IMR-90 (cell line): ENCODE results near the gene PDK3. TPM values are rescaled to one million over a fixed set of nuclear protein-coding genes. Genes with fewer than 3 reads are reported as not detected.

ENCODE experiments used
- ATAC-seq: fragments of 200-7000 bp; cut with Tn5 transposase; 2 replicates; pipeline ENCODE4 v1.9.1; 2020; ENCODE audit warnings: low read depth, mild to moderate bottlenecking, moderate library complexity
- BruUV-seq: library from RNA; stranded (reverse); fragments of 400-500 nt; replicated peaks from 2 replicates; lab custom pipeline; 2021; lab: Mats Ljungman, UMichigan
- CTCF ChIA-PET: fragments of 300-600 bp; formaldehyde crosslinking; extraction: SDS; loops from one replicate; lab custom pipeline; 2021; ENCODE audit warnings: antibody characterized with exemption; lab: Yijun Ruan, JAX
- POLR2A ChIA-PET: fragments of 300-600 bp; sonication (Branson Sonifier 250); formaldehyde crosslinking; loops from one replicate; lab custom pipeline; 2022; ENCODE audit warnings: antibody characterized with exemption; ENCODE audit not compliant: unreplicated experiment; lab: Charles Lee
- DNase-seq: peaks from one replicate; pipeline ENCODE4 v3.0.0; 2013
- H2AFZ ChIP-seq: replicated peaks from 2 replicates; pipeline ENCODE3; 2013; ENCODE audit warnings: low read length, mild to moderate bottlenecking; ENCODE audit not compliant: poor library complexity
- H2AK5ac ChIP-seq: 2 replicates; pipeline ENCODE4 v1.6.1; 2013; ENCODE audit warnings: low read depth, low read length, inconsistent platforms
- H2AK9ac ChIP-seq: replicated peaks from 2 replicates; pipeline ENCODE3; 2013; ENCODE audit warnings: mild to moderate bottlenecking, low read depth, low read length, moderate library complexity; ENCODE audit not compliant: poor library complexity
- H2BK120ac ChIP-seq: 2 replicates; pipeline ENCODE4 v1.6.1; 2013; ENCODE audit warnings: low read depth, low read length, inconsistent platforms
- H2BK15ac ChIP-seq: 3 replicates; pipeline ENCODE4 v1.6.1; 2013; ENCODE audit warnings: low read depth, low read length, inconsistent platforms
- H2BK20ac ChIP-seq: 2 replicates; pipeline ENCODE4 v1.6.1; 2013; ENCODE audit warnings: low read depth, mild to moderate bottlenecking, inconsistent platforms, low read length, moderate library complexity
- H2BK5ac ChIP-seq: 2 replicates; pipeline ENCODE4 v1.6.1; 2013; ENCODE audit warnings: mild to moderate bottlenecking, low read depth, low read length, inconsistent platforms; ENCODE audit not compliant: poor library complexity, severe bottlenecking
- H3K14ac ChIP-seq: replicated peaks from 2 replicates; pipeline ENCODE4 v1.6.1; 2013; ENCODE audit warnings: low read depth, low read length, inconsistent platforms
- H3K18ac ChIP-seq: 2 replicates; pipeline ENCODE4 v1.6.1; 2013; ENCODE audit warnings: low read depth, low read length, control low read depth
- H3K23ac ChIP-seq: 2 replicates; pipeline ENCODE4 v1.6.1; 2013; ENCODE audit warnings: low read depth, low read length, inconsistent platforms
- H3K27ac ChIP-seq: 2 replicates; pipeline ENCODE4 v1.5.1; 2013; ENCODE audit warnings: mild to moderate bottlenecking, control low read depth, low read length; ENCODE audit not compliant: insufficient read depth
- H3K27me3 ChIP-seq: 2 replicates; pipeline ENCODE4 v1.6.1; 2013; ENCODE audit warnings: low read length; ENCODE audit not compliant: control insufficient read depth, insufficient read depth
- H3K36me3 ChIP-seq: 2 replicates; pipeline ENCODE4 v1.6.1; 2013; ENCODE audit warnings: low read length, mixed read lengths; ENCODE audit not compliant: control insufficient read depth, insufficient read depth
- H3K4ac ChIP-seq: 2 replicates; pipeline ENCODE4 v1.6.1; 2013; ENCODE audit warnings: low read depth, low read length, inconsistent platforms
- H3K4me1 ChIP-seq: 2 replicates; pipeline ENCODE4 v1.6.1; 2013; ENCODE audit warnings: low read length, mixed read lengths; ENCODE audit not compliant: control insufficient read depth, insufficient read depth
- H3K4me2 ChIP-seq: 2 replicates; pipeline ENCODE4 v1.6.1; 2013; ENCODE audit warnings: low read depth, mild to moderate bottlenecking, control low read depth, low read length, moderate library complexity
- H3K4me3 ChIP-seq: 2 replicates; pipeline ENCODE4 v1.5.1; 2013; ENCODE audit warnings: low read depth, mild to moderate bottlenecking, control low read depth, low read length, moderate library complexity; ENCODE audit not compliant: insufficient read depth
- H3K56ac ChIP-seq: 2 replicates; pipeline ENCODE4 v1.6.1; 2013; ENCODE audit warnings: low read length, inconsistent platforms; ENCODE audit not compliant: insufficient read depth; ENCODE audit errors: extremely low read depth
- H3K79me1 ChIP-seq, 2 experiments: 2 replicates each; pipeline ENCODE4 v1.6.1; 2013; ENCODE audit warnings: low read length in 2 of 2, inconsistent platforms in 1 of 2, low read depth in 1 of 2
- H3K9ac ChIP-seq: 2 replicates; pipeline ENCODE4 v1.6.1; 2013; ENCODE audit warnings: low read depth, low read length, control low read depth
- H3K9me1 ChIP-seq: 2 replicates; pipeline ENCODE4 v1.6.1; 2013; ENCODE audit warnings: low read length, inconsistent platforms; ENCODE audit not compliant: insufficient read depth
- H3K9me3 ChIP-seq: 2 replicates; pipeline ENCODE4 v1.6.1; 2013; ENCODE audit warnings: low read length; ENCODE audit not compliant: control insufficient read depth, insufficient read depth
- H4K20me1 ChIP-seq: 2 replicates; pipeline ENCODE4 v1.6.1; 2013; ENCODE audit warnings: low read length, inconsistent platforms; ENCODE audit not compliant: insufficient read depth
- H4K5ac ChIP-seq: 2 replicates; pipeline ENCODE4 v1.6.1; 2013; ENCODE audit warnings: mild to moderate bottlenecking, low read depth, low read length, control low read depth
- H4K8ac ChIP-seq, 2 experiments: 2 replicates each; pipeline ENCODE4 v1.6.1; 2013; ENCODE audit warnings: low read depth in 2 of 2, low read length in 2 of 2, control low read depth in 1 of 2, inconsistent platforms in 1 of 2
- H4K91ac ChIP-seq: 2 replicates; pipeline ENCODE4 v1.6.1; 2013; ENCODE audit warnings: low read depth, low read length, inconsistent platforms; ENCODE audit not compliant: insufficient read depth
- CEBPB ChIP-seq: IDR thresholded peaks from 2 replicates; pipeline ENCODE4 v1.6.1; 2012; ENCODE audit warnings: low read depth, low read length, improper control_type of control experiment
- MAFK ChIP-seq: IDR thresholded peaks from 2 replicates; pipeline ENCODE4 v1.6.1; 2012; ENCODE audit warnings: low read depth, low read length, improper control_type of control experiment
- POLR2A ChIP-seq: IDR thresholded peaks from 2 replicates; pipeline ENCODE4 v1.6.1; 2012; ENCODE audit warnings: mild to moderate bottlenecking, low read depth, low read length
- RAD21 ChIP-seq: IDR thresholded peaks from 2 replicates; pipeline ENCODE4 v1.6.1; 2012; ENCODE audit warnings: low read length, improper control_type of control experiment
- WGBS, 2 experiments: methylation state at CpG; one replicate each; pipeline versions ENCODE4 v1.1.5 to v1.1.7; 2013; ENCODE audit warnings: missing lambda C conversion rate in 2 of 2; ENCODE audit not compliant: insufficient read length in 1 of 2; ENCODE audit errors: extremely low coverage in 2 of 2; 5-methylcytosine and 5-hydroxymethylcytosine counted together
- dilution Hi-C: fragments of 300-500 bp; cut with HindIII; formaldehyde crosslinking; loops from one replicate; pipeline ENCODE4 v1.14.3; 2018; ENCODE audit warnings: low sequenced_read_pairs; ENCODE audit not compliant: unreplicated experiment
- in situ Hi-C: fragments of 300-500 bp; cut with MboI; formaldehyde crosslinking; loops from 3 replicates; pipeline ENCODE4 v1.14.3; 2019; ENCODE audit warnings: low sequenced_read_pairs, inconsistent platforms, mixed read lengths
- intact Hi-C: fragments of 100-400 bp; cut with micrococcal nuclease; formaldehyde crosslinking; loops from 2 replicates; pipeline ENCODE4 v1.10.0; 2022
- polyA plus RNA-seq, 3 experiments: library from polyadenylated mRNA; depleted of rRNA; stranded (reverse); fragments of >200 nt; gene quantifications; 2 replicates each; pipeline ENCODE4 v1.2.3, GENCODE V29; 2012; ENCODE audit warnings: low replicate concordance in 1 of 3
- total RNA-seq: library from RNA; depleted of rRNA; stranded (reverse); fragments of >200 nt; gene quantifications from 2 replicates; pipeline ENCODE4 v1.2.3, GENCODE V29; 2012
- TF ChIP-seq, protein P1 (sequence below): fragments of 150-350 bp; IDR thresholded peaks from 2 replicates; pipeline ENCODE4 v1.6.1; 2017; ENCODE audit warnings: mild to moderate bottlenecking, antibody characterized with exemption, low read length, low read depth
- TF ChIP-seq, protein P2 (sequence below): conservative IDR thresholded peaks from 2 replicates; pipeline ENCODE4 v1.5.1; 2012; ENCODE audit warnings: mild to moderate bottlenecking, low read depth, low read length, improper control_type of control experiment

Gene PDK3
- total and polyA plus RNA-seq, 2 of the 4 experiments (the other 2 are of a cell fraction), result 2.3 to 4.8 TPM

DNA sequence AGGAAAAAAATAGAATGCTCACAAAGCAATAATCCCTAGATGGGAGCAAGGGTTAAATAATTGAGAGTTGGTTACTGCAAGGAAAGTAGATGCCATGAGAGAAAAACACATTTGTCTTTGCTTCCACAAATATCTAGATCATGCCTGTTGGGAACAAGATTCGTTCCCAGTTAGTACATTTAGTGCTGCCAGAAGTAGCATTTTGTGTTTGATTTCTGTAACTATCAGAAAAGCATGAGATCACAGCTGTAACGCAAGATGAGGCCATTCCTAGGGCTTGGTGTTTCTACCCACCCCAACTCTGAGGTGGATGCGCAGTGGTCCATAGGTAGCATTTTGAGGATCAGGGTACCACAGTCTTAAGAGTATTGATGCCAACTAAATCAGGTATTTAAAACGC is 20.4 kb upstream of the PDK3 start:
- Histone ChIP-seq H3K36me3 (no peaks in the 10 kb centered on the region), H2BK15ac (no peak overlapping the region), H2BK5ac (no peak overlapping the region), H3K56ac (no peak overlapping the region), H3K27ac (no peak overlapping the region), H2AFZ (no peak overlapping the region), H3K18ac (no peak overlapping the region), H4K5ac (no peak overlapping the region), H3K4me1 (no peaks in the 10 kb centered on the region), H4K91ac (no peak overlapping the region), H4K20me1 (no peaks in the 10 kb centered on the region), H3K4me3 (no peak overlapping the region), H3K9me1 (no peaks in the 10 kb centered on the region), H3K79me1 (no peaks in the 10 kb centered on the region), H3K27me3 (peaks cover 7% of the 10 kb centered on the region), H3K23ac (no peak overlapping the region), H3K14ac (no peak overlapping the region), H2AK5ac (no peak overlapping the region), H3K9me3 (no peaks in the 10 kb centered on the region), H2BK120ac (no peak overlapping the region), H4K8ac (no peak overlapping the region), H2AK9ac (no peak overlapping the region), H3K4me2 (no peak overlapping the region), H2BK20ac (no peak overlapping the region), H3K9ac (no peak overlapping the region), H3K4ac (no peak overlapping the region)
- TF ChIP-seq MAFK (no peak), POLR2A (no peak), RAD21 (no peak), CEBPB (no peak)
- TF ChIP-seq, protein P1, sequence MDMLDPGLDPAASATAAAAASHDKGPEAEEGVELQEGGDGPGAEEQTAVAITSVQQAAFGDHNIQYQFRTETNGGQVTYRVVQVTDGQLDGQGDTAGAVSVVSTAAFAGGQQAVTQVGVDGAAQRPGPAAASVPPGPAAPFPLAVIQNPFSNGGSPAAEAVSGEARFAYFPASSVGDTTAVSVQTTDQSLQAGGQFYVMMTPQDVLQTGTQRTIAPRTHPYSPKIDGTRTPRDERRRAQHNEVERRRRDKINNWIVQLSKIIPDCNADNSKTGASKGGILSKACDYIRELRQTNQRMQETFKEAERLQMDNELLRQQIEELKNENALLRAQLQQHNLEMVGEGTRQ, result no peak
- TF ChIP-seq, protein P2, sequence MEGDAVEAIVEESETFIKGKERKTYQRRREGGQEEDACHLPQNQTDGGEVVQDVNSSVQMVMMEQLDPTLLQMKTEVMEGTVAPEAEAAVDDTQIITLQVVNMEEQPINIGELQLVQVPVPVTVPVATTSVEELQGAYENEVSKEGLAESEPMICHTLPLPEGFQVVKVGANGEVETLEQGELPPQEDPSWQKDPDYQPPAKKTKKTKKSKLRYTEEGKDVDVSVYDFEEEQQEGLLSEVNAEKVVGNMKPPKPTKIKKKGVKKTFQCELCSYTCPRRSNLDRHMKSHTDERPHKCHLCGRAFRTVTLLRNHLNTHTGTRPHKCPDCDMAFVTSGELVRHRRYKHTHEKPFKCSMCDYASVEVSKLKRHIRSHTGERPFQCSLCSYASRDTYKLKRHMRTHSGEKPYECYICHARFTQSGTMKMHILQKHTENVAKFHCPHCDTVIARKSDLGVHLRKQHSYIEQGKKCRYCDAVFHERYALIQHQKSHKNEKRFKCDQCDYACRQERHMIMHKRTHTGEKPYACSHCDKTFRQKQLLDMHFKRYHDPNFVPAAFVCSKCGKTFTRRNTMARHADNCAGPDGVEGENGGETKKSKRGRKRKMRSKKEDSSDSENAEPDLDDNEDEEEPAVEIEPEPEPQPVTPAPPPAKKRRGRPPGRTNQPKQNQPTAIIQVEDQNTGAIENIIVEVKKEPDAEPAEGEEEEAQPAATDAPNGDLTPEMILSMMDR, result no peak
- in situ Hi-C loops (no loop called here), intact Hi-C loops (no loop called here), dilution Hi-C loops (no loop called here)
- CTCF ChIA-PET, result no interaction called here
- 60% methylated on average over 1 of the region's 4 CpGs; no CpG with 5 or more reads in 1 of the 2 experiments for WGBS, 2 experiments
- ATAC-seq (no peak), DNase-seq (no peak)
- BruUV-seq, result no TSS peak
- POLR2A ChIA-PET, result no interaction called here
